HG03457 (cell line): ENCODE results near the gene MXD3.
"Not testable (repeated sequence)": the region's sequence is repeated elsewhere in the genome, so short reads cannot be mapped to it uniquely, and the experiment has no call there.

Experiments
- ATAC-seq: cut with Tn5 transposase; IDR thresholded peaks from one replicate; pipeline ENCODE4 v1.9.1; 2021; ENCODE audit warnings: moderate number of reproducible peaks; ENCODE audit not compliant: unreplicated experiment

Gene MXD3, protein sequence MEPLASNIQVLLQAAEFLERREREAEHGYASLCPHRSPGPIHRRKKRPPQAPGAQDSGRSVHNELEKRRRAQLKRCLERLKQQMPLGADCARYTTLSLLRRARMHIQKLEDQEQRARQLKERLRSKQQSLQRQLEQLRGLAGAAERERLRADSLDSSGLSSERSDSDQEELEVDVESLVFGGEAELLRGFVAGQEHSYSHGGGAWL

DNA sequence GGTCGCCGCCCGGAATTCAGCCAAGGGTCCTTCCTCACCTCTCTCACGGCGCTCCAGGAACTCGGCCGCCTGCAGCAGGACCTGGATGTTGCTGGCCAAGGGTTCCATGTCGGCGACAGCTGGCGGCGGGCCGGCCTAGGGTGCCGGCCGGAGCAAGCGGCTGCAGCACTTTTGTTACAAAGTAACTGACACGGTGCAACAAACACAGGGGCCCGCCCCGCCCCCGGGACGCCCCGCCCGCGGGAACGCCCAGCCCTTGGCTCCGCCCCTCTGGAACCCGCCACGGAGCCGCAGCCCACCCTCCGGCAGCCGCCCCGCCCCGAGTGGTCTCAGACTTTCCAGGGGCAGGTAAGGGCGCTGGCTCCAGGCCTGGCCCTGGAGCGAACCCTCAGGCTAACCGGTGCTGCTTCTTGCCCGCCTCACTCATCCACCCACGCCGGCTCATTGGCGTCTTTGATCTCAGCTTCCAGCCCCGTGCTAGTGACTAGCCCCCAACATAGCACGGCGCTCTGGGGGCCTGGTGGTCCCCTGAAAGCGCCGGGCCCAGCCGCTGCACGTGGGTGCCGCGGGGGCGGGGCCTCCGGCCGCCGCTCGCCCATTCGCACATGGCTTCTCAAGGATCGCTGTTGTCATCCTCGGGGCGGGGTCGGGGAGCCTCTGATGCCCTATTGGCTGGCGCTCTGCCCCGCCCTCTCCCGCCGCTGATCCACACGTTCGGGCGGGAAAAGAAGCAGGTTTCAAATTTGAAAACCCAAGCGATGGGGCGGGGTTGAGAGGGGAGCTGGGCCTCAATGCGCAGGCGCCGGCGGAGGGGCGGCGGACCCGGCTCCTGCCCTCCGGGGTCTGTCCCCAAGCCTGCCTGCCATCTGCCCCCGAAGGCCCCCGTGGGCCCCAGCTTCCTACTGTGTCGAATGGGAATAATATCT, at the start of gene MXD3:
MXD3 (minus strand) TSS at position 176 of the 926 bp plus-strand sequence; CDS start at position 108, 68 bp downstream.
- ATAC-seq, result peak; percentile 67

DNA sequence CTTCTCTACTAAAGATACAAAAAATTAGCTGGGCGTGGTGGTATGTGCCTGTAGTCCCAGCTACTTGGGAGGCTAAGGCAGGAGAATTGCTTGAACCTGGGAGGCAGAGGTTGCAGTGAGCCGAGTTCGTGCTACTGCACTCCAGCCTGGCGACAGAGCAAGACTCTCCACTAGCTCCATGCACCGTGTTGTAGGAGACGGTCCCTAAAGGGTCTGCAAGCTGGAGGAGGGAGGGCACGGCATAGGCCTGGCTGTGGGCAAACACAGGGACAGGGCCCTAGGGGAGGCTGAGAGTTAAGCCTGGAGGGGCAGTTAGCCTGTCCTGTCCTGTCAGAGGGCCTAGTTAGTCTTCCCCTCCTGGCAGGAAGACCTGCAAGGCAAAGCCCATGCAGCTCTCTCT, 49.0 kb upstream of the MXD3 start:
- ATAC-seq, result not testable (repeated sequence)

DNA sequence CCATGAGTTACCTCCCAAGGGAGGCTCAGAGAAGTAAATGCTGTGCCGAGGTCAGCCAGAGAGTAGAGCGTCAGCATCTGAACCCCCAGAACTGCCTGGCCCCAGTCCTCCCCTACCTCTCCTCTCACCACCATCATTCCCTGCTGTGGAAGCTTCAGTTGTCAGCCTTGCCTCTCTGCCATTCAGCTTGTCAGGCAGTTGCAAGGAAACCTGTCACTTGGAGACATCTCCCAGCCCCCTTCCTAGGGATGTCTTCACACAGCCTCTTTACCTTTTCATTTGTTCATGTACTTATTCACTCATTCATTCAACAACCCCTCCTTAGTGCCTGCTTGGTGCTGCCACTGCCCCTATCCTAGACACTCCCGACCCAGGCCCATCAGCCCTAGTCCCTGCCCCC, 48.2 kb upstream of the MXD3 start:
- ATAC-seq, result no peak

GRCh38 chr5:177359451-177359851, 47.8 kb upstream of the MXD3 start:
- ATAC-seq, result no peak

DNA sequence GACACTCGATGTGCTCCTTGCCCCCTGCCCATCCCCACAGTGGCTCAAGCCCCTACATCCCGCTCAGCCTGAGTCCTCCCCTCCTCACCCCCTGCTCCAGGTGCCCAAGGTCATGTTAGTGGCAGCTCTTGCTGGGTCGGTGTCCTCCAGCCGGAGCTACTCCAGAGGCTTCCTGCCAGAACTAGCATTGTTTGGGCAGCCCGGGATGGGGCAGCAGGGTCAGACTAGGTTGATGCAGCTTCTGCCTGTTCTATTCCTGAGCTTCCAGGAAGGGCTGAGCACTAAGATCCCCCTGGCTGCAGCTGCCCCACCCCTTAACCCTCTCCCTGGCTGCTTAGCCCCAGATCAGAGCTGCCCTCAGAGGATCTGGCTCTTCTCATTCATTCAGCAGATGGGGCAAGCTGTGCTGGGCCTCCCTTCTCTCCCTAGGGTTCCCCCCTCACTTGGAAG, 46.7 kb upstream of the MXD3 start:
- ATAC-seq, result no peak

GRCh38 chr5:177357459-177358351, 46.0 kb upstream of the MXD3 start, which contains the start of gene RGS14:
RGS14 (plus strand) TSS chr5:177357924; CDS start chr5:177358025, 101 bp downstream.
- ATAC-seq, result peak; percentile 76

GRCh38 chr5:177357146-177357458, 45.4 kb upstream of the MXD3 start:
- no peak for ATAC-seq

- no peak for ATAC-seq
Observed at GRCh38 chr5:177356746-177357145, 45.0 kb upstream of the MXD3 start.

- ATAC-seq, result no peak
Observed at GRCh38 chr5:177355868-177356168, 44.1 kb upstream of the MXD3 start.

- no peak for ATAC-seq
Observed at GRCh38 chr5:177355162-177355867, 43.6 kb upstream of the MXD3 start.

- no peak for ATAC-seq
Observed at GRCh38 chr5:177354711-177355110, 43.0 kb upstream of the MXD3 start.

- no peak for ATAC-seq
Observed at GRCh38 chr5:177354256-177354655, 42.6 kb upstream of the MXD3 start.

DNA sequence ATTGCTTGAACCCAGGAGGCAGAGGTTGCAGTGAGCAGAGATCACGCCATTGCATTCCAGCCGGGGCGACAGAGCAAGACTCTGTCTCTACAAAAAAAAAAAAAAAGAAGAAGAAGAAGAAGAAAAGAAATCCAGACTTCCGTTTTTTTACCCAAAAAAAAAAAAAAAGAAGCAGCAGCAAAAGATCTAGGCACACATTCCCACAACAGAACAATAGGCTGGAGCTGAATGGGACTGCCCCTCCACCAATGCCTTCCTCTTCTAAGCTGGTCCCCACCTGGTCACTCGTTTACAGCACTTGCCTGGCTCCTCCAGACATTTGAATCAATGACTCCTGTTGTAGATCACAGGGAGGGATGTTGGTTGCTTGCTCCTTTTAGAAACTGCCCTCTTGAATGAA, 41.4 kb upstream of the MXD3 start:
- ATAC-seq, result no peak

GRCh38 chr5:177351392-177352329, 40.0 kb upstream of the MXD3 start, which contains the start of gene LMAN2:
LMAN2 (minus strand) TSS chr5:177351668; CDS start chr5:177351647, 21 bp downstream.
- ATAC-seq, result peak; percentile 89

GRCh38 chr5:177350776-177351391, 39.2 kb upstream of the MXD3 start:
- peak; percentile 3 for ATAC-seq

- ATAC-seq, result no peak
Observed at GRCh38 chr5:177349762-177350161, 38.1 kb upstream of the MXD3 start.

GRCh38 chr5:177349362-177349647, 37.6 kb upstream of the MXD3 start:
- no peak for ATAC-seq

GRCh38 chr5:177347699-177348098, 36.0 kb upstream of the MXD3 start:
- ATAC-seq, result no peak

DNA sequence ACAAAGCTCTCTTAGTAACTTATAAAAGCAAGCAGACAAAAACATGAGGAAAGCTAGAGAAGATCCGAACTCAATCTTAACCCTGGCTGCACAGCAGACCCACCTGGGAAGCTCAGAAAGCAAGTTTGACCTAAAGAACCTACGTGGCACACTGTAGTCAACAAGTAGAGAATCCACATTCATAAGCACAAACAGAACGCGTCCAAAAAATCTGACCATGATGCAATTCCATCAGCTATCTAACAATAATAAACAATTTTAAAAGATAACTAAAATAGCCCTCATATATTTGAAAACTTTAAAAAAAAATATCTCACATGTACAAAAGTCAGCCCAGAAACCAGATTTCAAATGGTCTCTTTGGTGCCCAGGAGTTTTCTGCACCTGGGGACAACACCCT, 35.1 kb upstream of the MXD3 start:
- ATAC-seq, result no peak
